H9 (cell line): ENCODE measurements around the gene APC. TPM values are rescaled to one million over a fixed set of nuclear protein-coding genes. Genes with fewer than 3 reads are reported as not detected.

Source experiments
- DNase-seq: peaks from one replicate; pipeline ENCODE4 v3.0.0-alpha.2; 2017
- H2AFZ ChIP-seq: one replicate; pipeline ENCODE4 v1.6.1; 2013; ENCODE audit warnings: mild to moderate bottlenecking, low read length, control low read depth, moderate library complexity
- H2AK5ac ChIP-seq: 2 replicates; pipeline ENCODE4 v1.6.1; 2013; ENCODE audit warnings: low read length, control low read depth, mixed read lengths; ENCODE audit not compliant: insufficient read length
- H2BK120ac ChIP-seq: one replicate; pipeline ENCODE4 v1.6.1; 2013; ENCODE audit warnings: low read depth, mild to moderate bottlenecking, low read length, control low read depth, inconsistent platforms; ENCODE audit not compliant: poor library complexity, severe bottlenecking
- H2BK12ac ChIP-seq: 2 replicates; pipeline ENCODE4 v1.6.1; 2013; ENCODE audit warnings: low read length, control low read depth, mixed read lengths, low read depth; ENCODE audit not compliant: insufficient read length
- H2BK15ac ChIP-seq: 2 replicates; pipeline ENCODE4 v1.6.1; 2013; ENCODE audit warnings: low read depth, low read length, control low read depth
- H2BK20ac ChIP-seq: one replicate; pipeline ENCODE4 v1.6.1; 2013; ENCODE audit warnings: low read depth, mild to moderate bottlenecking, low read length, control low read depth, inconsistent platforms; ENCODE audit not compliant: poor library complexity, severe bottlenecking
- H2BK5ac ChIP-seq: 2 replicates; pipeline ENCODE4 v1.6.1; 2013; ENCODE audit warnings: low read length, control low read depth, mixed read lengths; ENCODE audit not compliant: insufficient read length
- H3K14ac ChIP-seq: 2 replicates; pipeline ENCODE4 v1.6.1; 2013; ENCODE audit warnings: low read length, control low read depth; ENCODE audit not compliant: insufficient read depth
- H3K18ac ChIP-seq: 2 replicates; pipeline ENCODE4 v1.6.1; 2013; ENCODE audit warnings: low read depth, mild to moderate bottlenecking, mixed read lengths, low read length, control low read depth; ENCODE audit not compliant: insufficient read length
- H3K23ac ChIP-seq: 2 replicates; pipeline ENCODE4 v1.6.1; 2013; ENCODE audit warnings: low read length, control low read depth, mixed read lengths, low read depth; ENCODE audit not compliant: insufficient read length
- H3K23me2 ChIP-seq: 2 replicates; pipeline ENCODE4 v1.6.1; 2013; ENCODE audit warnings: low read depth, mild to moderate bottlenecking, mixed read lengths, low read length, control low read depth; ENCODE audit not compliant: insufficient read length, poor library complexity, severe bottlenecking
- H3K27ac ChIP-seq: 2 replicates; pipeline ENCODE4 v1.5.1; 2013; ENCODE audit warnings: low read length, control low read depth, mixed read lengths, low read depth; ENCODE audit not compliant: insufficient read length
- H3K27me3 ChIP-seq: 2 replicates; pipeline ENCODE4 v1.6.1; 2013; ENCODE audit warnings: low read length, control low read depth, inconsistent platforms; ENCODE audit not compliant: insufficient read depth
- H3K4ac ChIP-seq: 2 replicates; pipeline ENCODE4 v1.6.1; 2013; ENCODE audit warnings: low read depth, mild to moderate bottlenecking, control low read depth, inconsistent platforms, low read length, moderate library complexity
- H3K4me1 ChIP-seq: 2 replicates; pipeline ENCODE4 v1.6.1; 2013; ENCODE audit warnings: low read length, control low read depth, inconsistent platforms; ENCODE audit not compliant: insufficient read depth
- H3K4me2 ChIP-seq: 2 replicates; pipeline ENCODE4 v1.6.1; 2013; ENCODE audit warnings: low read length, control low read depth, mixed read lengths; ENCODE audit not compliant: insufficient read length, insufficient read depth
- H3K56ac ChIP-seq: 2 replicates; pipeline ENCODE4 v1.6.1; 2013; ENCODE audit warnings: low read depth, mild to moderate bottlenecking, mixed read lengths, low read length, control low read depth; ENCODE audit not compliant: insufficient read length
- H3K79me1 ChIP-seq: 2 replicates; pipeline ENCODE4 v1.6.1; 2013; ENCODE audit warnings: low read depth, mild to moderate bottlenecking, moderate library complexity, low read length, control low read depth, inconsistent platforms; ENCODE audit not compliant: insufficient read depth, poor library complexity, severe bottlenecking
- H3K79me2 ChIP-seq: 2 replicates; pipeline ENCODE4 v1.6.1; 2013; ENCODE audit warnings: low read length, control low read depth, inconsistent platforms; ENCODE audit not compliant: insufficient read depth
- H3K9ac ChIP-seq: 2 replicates; pipeline ENCODE4 v1.6.1; 2013; ENCODE audit warnings: low read length, control low read depth, mixed read lengths; ENCODE audit not compliant: insufficient read length; ENCODE audit errors: extremely low read depth
- H3K9me3 ChIP-seq: one replicate; pipeline ENCODE4 v1.6.1; 2013; ENCODE audit warnings: low read depth, low read length, inconsistent platforms; ENCODE audit not compliant: control insufficient read depth
- H3T11ph ChIP-seq: one replicate; pipeline ENCODE4 v1.6.1; 2013; ENCODE audit warnings: mild to moderate bottlenecking, low read length, control low read depth, inconsistent platforms
- H4K20me1 ChIP-seq: one replicate; pipeline ENCODE4 v1.6.1; 2013; ENCODE audit not compliant: control insufficient read depth, insufficient read length, insufficient read depth
- H4K5ac ChIP-seq: 2 replicates; pipeline ENCODE4 v1.6.1; 2013; ENCODE audit warnings: low read depth, mild to moderate bottlenecking, mixed read lengths, low read length, control low read depth; ENCODE audit not compliant: insufficient read length
- H4K8ac ChIP-seq: replicated peaks from 2 replicates; pipeline ENCODE4 v1.6.1; 2013; ENCODE audit warnings: low read length, control low read depth, mixed read lengths, low read depth; ENCODE audit not compliant: insufficient read length
- H4K91ac ChIP-seq: 2 replicates; pipeline ENCODE4 v1.6.1; 2013; ENCODE audit warnings: low read depth, mild to moderate bottlenecking, moderate library complexity, mixed read lengths, low read length, control low read depth; ENCODE audit not compliant: insufficient read length
- H3K27ac Mint-ChIP-seq, 3 experiments: 2 replicates in 2 of 3; 3 replicates in 1 of 3; pipeline ENCODE4 v1.8.0; 2020 to 2021; ENCODE audit warnings: mixed read lengths in 3 of 3, mild to moderate bottlenecking in 1 of 3, moderate library complexity in 1 of 3
- H3K27me3 Mint-ChIP-seq: 2 replicates; pipeline ENCODE4 v1.8.0; 2021; ENCODE audit warnings: low read depth, mild to moderate bottlenecking, moderate library complexity, mixed read lengths
- H3K36me3 Mint-ChIP-seq, 3 experiments: 2 replicates in 2 of 3; 3 replicates in 1 of 3; pipeline ENCODE4 v1.8.0; 2020 to 2021; ENCODE audit warnings: low read depth in 3 of 3, mixed read lengths in 3 of 3; ENCODE audit not compliant: insufficient read depth in 1 of 3
- H3K4me1 Mint-ChIP-seq, 2 experiments: 2 replicates each; pipeline ENCODE4 v1.8.0; 2020; ENCODE audit warnings: mixed read lengths in 2 of 2
- H3K4me3 Mint-ChIP-seq, 2 experiments: 2 replicates in 1 of 2; 3 replicates in 1 of 2; pipeline ENCODE4 v1.8.0; 2020 to 2021; ENCODE audit warnings: mild to moderate bottlenecking in 2 of 2, mixed read lengths in 2 of 2, moderate library complexity in 1 of 2
- H3K9me3 Mint-ChIP-seq, 2 experiments: 2 replicates in 1 of 2; 3 replicates in 1 of 2; pipeline ENCODE4 v1.8.0; 2020; ENCODE audit warnings: mild to moderate bottlenecking in 2 of 2, mixed read lengths in 2 of 2, moderate library complexity in 1 of 2
- WGBS: extraction: QIAGEN DNeasy Blood & Tissue Kit; methylation state at CpG from one replicate; pipeline ENCODE4 v1.1.7; 2013; ENCODE audit warnings: missing lambda C conversion rate, low lambda C conversion rate, mixed read lengths; ENCODE audit not compliant: insufficient read length; ENCODE audit errors: extremely low coverage; 5-methylcytosine and 5-hydroxymethylcytosine counted together
- total RNA-seq: library from RNA; stranded (reverse); gene quantifications from 2 replicates; pipeline ENCODE4 v1.2.1, GENCODE V29; 2021
- TF ChIP-seq, protein P1 (sequence below): fragments of 200-600 bp; sonication (generic); conservative IDR thresholded peaks from 3 replicates; pipeline ENCODE4 v1.8.0; 2021; ENCODE audit warnings: antibody characterized with exemption, mild to moderate bottlenecking

The APC gene
- total RNA-seq, 1 experiment from 2014 or later = 29.3 TPM

DNA sequence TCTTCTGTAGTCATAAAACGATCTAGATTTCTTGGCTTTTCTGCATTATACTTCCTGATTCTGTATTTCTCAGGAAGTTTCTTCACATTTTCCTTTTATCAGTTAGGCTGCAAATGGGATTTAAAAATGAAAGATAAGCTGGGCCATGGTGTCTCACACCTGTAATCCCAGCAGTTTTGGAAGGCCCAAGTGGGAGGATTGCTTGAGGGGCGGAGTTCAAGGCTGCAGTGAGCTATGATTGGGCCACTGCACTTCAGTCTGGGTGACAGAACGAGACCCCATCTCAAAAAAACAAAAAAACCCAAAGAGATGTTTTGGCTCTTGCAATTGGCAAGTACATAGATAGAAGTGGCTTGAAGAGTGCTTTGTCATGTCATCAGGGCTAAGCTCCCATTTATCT, 26.2 kb upstream of the APC start:
- DNase-seq = no peak
- no peak overlapping the region for H3K4me3 Mint-ChIP-seq
- H3K9me3 Mint-ChIP-seq = no peaks in the 10 kb centered on the region
- Histone ChIP-seq H2BK5ac (no peak overlapping the region), H3T11ph (no peak overlapping the region), H3K4me2 (no peak overlapping the region), H3K4ac (no peak overlapping the region), H3K9me3 (no peaks in the 10 kb centered on the region), H2BK15ac (no peak overlapping the region), H2BK12ac (no peak overlapping the region), H3K14ac (no peak overlapping the region), H3K56ac (no peak overlapping the region), H4K5ac (no peak overlapping the region), H3K23ac (no peak overlapping the region), H2AK5ac (no peak overlapping the region), H2AFZ (no peak overlapping the region), H4K20me1 (no peaks in the 10 kb centered on the region), H3K79me1 (peaks cover 4% of the 10 kb centered on the region), H3K23me2 (peaks cover 7% of the 10 kb centered on the region), H2BK20ac (no peak overlapping the region), H3K27ac (no peak overlapping the region), H4K8ac (no peak overlapping the region), H4K91ac (no peak overlapping the region), H3K27me3 (no peaks in the 10 kb centered on the region), H3K4me1 (peaks cover 2% of the 10 kb centered on the region; the same call in 1 of the 2 replicates), H3K9ac (no peak overlapping the region), H2BK120ac (no peak overlapping the region), H3K79me2 (peaks cover 16% of the 10 kb centered on the region; the same call in 1 of the 2 replicates), H3K18ac (no peak overlapping the region)
- H3K27me3 Mint-ChIP-seq = no peaks in the 10 kb centered on the region; the same call in none of the 2 replicates
- peak overlapping the region in 1 of 3 experiments; percentile 21; a peak in 2 of 7 replicates for H3K27ac Mint-ChIP-seq
- H3K4me1 Mint-ChIP-seq = peaks cover 31 to 34% of the 10 kb centered on the region in 2 experiments
- H3K36me3 Mint-ChIP-seq = peaks cover 0 to 4% (median 3%) of the 10 kb centered on the region in 3 experiments; a peak in 4 of 7 replicates
- TF ChIP-seq, protein P1, sequence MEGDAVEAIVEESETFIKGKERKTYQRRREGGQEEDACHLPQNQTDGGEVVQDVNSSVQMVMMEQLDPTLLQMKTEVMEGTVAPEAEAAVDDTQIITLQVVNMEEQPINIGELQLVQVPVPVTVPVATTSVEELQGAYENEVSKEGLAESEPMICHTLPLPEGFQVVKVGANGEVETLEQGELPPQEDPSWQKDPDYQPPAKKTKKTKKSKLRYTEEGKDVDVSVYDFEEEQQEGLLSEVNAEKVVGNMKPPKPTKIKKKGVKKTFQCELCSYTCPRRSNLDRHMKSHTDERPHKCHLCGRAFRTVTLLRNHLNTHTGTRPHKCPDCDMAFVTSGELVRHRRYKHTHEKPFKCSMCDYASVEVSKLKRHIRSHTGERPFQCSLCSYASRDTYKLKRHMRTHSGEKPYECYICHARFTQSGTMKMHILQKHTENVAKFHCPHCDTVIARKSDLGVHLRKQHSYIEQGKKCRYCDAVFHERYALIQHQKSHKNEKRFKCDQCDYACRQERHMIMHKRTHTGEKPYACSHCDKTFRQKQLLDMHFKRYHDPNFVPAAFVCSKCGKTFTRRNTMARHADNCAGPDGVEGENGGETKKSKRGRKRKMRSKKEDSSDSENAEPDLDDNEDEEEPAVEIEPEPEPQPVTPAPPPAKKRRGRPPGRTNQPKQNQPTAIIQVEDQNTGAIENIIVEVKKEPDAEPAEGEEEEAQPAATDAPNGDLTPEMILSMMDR = no peak
- WGBS = no CpG with 5 or more reads among the region's 3 CpGs
